HepG2 (cell line): Measurements from ENCODE around the gene MPZ.
"Not testable (repeated sequence)": the region's sequence is repeated elsewhere in the genome, so short reads cannot be mapped to it uniquely, and the experiment has no call there.

Source experiments
- EP300 ChIP-seq, 3 experiments: sonication (generic) in 1 of 3; formaldehyde crosslinking in 1 of 3; IDR thresholded peaks; 2 replicates each; pipeline versions ENCODE4 v1.5.1 to v1.6.1; 2011 to 2020; ENCODE audit warnings: low read depth in 2 of 3, low read length in 2 of 3, borderline replicate concordance in 1 of 3, improper control_type of control experiment in 1 of 3, mild to moderate bottlenecking in 1 of 3, missing genetic modification reagents in 1 of 3, moderate library complexity in 1 of 3
- KAT8 ChIP-seq: IDR thresholded peaks from 2 replicates; pipeline ENCODE4 v1.6.1; 2016; ENCODE audit warnings: missing genetic modification reagents, missing compliant biosample characterization
- ZBTB43 ChIP-seq: sonication (generic); formaldehyde crosslinking; conservative IDR thresholded peaks from 2 replicates; pipeline ENCODE4 v1.4.0; 2020; ENCODE audit warnings: missing genetic modification reagents

- not testable (repeated sequence) for TF ChIP-seq ZBTB43 (CRISPR knock-in tag); EP300 (IDR thresholded peaks at IDR 0.05; ENCODE audit: low read depth in 2 of 2, low read length in 2 of 2); EP300 (CRISPR knock-in tag; IDR thresholded peaks at IDR 0.05; ENCODE audit: borderline replicate concordance); KAT8 (CRISPR knock-in tag)
Observed at GRCh38 chr1:161255955-161256520, 53.7 kb downstream of the MPZ start.
